NCI-H1092 treated with DMSO at 0.1 percent for 48 hours (cell line): Measurements from ENCODE around the gene SLC13A2.
"Not testable (repeated sequence)": the region's sequence is repeated elsewhere in the genome, so short reads cannot be mapped to it uniquely, and the experiment has no call there.

ENCODE experiments used
- DNase-seq: peaks from one replicate; lab custom pipeline; 2025; lab: John Stamatoyannopoulos, UW

Gene SLC13A2

DNA sequence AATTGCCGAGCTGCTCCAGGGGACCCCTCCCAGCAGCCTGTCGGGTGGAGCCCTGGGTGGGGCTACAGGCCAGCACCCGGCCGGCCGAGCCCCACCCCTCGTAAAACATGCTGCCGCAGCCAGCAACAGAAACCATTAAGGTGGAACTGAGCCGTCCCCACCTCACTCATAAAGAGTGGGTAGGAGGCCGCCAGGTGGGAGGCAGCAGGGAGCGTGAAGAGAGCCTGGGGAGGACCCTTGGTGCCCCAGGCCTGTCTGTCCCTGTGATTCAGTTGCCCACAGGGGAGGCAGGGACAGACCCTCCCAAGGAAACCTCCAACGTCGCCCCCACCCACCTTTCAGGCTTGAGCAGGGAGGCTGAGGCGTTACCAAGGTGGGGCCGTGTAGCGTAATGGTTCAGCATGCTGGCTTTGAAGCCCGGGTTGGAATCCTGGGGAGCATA lies 41.1 kb downstream of the SLC13A2 start:
- DNase-seq, result no peak

DNA sequence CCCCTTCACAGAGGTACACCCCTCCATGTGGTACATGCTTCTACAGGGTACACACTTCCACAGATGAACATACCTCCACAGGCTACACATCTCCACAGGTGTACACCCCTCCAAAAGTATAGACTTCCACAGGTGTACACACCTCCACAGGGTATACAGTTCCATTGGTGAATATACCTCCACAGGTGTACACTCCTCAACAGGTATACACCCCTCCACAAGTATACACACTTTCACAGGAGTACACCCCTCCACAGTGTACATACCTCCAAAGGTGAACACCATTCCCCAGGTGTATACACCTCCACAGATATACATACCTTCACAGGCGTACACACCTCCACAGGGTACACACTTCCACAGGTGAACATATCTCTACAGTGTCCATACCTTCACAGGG lies 42.1 kb downstream of the SLC13A2 start:
- DNase-seq, result no peak

DNA sequence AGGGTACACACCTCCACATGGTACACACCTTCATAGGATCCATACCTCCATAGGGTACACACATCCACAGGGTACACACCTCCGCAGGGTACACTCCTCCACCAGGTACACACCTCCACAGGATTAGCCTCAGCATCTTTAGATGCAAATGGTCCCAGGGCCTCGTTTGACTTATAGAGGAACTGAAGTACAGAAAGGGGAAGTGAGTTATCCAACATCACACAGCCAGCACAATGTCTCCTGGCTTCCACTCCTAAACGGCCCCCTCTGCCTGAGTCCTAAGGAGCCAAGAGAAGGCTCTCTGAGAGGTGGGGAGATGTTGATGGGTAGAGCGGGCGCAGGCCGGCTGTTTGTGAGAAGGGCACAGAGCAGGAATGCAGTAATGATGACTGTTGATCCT lies 44.7 kb downstream of the SLC13A2 start:
- DNase-seq, result no peak

DNA sequence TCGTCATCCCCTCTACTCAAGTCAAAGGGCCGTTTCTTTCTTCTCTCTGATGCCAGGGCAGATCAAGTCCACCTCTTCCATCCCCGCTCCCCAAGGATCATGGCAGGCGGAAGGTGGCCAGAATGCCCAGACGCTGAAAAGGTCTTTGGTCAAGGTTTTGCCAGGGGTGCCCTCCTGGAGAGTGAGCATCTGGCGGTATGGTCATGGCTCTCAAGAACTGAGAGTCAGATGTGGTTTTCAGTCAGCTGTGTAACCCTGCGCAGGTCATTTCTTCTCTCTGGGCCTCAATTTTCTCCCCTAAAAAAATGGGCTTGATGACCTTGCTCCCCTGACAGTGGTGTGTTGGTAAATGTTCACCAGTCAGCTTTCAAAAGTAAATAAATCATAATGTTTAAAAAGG lies 45.1 kb downstream of the SLC13A2 start:
- no peak for DNase-seq

DNA sequence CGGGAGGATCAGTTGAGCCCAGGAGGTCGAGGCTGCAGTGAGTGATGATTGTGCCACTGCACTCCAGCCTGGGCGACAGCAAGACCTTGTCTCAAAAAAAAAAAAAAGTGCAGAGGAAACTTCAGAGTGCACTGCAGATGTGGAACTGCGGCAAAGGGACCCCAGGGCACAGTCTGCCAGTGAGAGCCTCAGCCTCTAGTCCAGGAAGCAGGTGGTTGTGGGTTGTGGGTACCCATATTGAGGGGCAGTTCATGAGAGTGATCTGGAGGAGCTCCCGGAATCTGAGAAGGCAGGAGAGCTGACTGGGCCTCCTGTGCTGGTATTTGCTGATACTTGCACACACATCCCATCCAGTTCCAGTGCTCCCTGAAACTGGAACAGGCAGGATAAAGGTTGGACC lies 45.8 kb downstream of the SLC13A2 start:
- DNase-seq, result no peak

DNA sequence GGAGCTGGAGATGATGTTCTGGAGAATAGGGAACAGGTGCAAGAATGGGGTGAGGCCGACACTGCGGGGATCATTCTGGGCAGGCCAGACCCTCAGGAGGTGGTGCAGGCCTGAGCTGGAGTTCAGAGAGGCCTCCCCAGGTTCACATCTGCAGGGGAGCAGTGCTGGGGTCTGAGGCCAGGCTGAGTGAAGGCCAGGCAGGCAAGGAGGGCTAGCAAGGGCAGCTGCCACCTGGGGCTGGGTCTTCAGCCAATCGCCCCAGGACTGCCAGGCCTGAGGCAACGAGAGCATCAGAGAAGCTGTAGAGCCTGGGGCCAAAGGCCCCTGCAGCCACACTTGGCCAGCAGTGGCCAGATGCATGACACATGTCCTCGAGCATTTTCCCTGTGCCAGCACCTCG lies 47.2 kb downstream of the SLC13A2 start:
- DNase-seq, result no peak

DNA sequence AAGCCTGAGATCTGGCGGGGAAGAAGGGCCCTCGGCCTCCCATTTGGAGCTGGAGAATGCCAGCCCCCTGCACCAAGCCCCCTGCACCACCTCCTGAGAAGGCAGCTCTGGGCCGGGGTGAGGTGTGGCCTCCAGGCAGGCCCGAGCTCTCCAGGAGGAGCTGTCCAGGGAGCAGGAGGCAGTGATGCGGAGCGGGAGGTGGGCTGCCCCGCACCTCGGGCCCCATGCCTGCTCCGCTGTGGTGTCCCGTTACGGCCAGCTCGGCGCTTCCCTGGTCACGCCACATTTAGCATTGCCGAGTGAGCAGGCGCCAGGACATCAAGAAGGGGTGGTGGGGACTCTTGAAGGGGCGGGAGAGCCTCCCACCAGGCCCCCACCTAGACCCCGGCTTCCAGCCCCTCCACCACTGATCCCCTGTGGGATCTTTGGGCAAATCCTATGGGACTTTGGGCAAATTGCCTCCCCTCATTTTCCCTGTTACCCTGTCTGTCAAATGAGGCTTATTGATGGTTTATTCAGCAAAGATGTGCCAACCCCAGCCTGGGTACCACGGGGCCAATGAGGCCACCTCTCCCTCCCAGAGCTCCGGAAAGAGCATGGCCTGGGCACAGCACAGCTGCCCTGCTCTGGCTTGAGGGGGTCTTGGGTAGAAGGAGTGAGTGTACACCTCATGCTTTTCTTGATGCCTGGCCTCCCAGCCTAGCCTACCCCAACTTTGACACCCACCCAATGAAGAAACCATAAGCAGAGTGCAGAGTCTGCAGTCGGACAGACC lies 48.1 kb downstream of the SLC13A2 start:
- DNase-seq, result no peak

DNA sequence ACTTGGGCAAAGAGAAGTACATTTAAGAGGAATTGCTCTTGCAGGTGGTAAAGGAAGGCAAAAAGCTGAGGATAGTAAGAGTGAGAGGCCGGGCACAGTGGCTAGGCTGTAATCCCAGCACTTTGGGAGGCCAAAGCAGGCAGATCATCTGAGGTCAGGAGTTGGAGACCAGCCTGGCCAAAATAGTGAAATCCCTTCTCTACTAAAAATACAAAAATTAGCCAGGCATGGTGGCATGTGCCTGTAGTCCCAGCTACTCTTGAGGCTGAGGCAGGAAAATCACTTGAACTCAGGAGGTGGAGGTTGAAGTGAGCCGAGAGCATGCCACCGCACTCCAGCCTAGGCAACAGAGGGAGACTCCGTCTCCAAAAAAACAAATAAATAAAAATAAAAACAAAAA lies 48.8 kb downstream of the SLC13A2 start:
- not testable (repeated sequence) for DNase-seq

DNA sequence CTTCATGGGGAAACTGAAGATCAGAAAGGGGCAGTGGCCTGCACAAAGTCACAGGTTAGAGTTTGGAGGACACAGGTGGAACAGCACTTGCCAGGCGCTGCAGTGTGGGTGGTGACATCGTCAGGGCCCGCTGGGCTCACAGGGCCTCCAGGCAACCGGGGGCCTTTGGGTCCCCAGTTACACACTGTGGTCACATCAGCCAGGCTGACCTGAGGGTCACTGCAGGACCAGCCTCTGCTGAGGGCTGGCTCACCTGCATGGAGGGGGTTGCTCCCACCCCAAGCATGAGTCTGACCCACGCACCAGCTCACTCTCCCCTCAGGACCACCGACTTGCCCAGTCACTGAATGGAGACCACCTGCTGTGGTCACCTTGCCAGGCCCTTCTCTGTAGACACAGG lies 49.7 kb downstream of the SLC13A2 start:
- no peak for DNase-seq

DNA sequence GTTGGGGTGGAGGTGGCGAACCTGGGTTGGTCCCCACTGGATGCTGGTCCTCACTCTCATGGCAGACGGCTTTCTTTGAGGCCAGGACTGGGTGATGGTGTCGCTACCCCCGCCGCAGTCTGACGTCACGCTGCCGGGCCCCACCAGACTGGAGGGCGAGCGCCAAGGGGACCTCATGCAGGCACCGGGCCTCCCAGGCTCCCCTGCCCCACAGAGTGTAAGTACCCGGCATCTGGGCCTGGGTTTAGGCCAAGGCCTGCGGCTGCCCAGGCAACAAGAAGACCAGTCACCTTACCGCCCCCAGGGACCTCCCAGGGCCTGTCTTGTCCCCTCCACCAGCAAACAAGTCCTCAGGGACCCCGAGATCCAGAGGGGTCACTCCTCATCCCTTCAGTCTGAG lies 50.4 kb downstream of the SLC13A2 start:
- no peak for DNase-seq

DNA sequence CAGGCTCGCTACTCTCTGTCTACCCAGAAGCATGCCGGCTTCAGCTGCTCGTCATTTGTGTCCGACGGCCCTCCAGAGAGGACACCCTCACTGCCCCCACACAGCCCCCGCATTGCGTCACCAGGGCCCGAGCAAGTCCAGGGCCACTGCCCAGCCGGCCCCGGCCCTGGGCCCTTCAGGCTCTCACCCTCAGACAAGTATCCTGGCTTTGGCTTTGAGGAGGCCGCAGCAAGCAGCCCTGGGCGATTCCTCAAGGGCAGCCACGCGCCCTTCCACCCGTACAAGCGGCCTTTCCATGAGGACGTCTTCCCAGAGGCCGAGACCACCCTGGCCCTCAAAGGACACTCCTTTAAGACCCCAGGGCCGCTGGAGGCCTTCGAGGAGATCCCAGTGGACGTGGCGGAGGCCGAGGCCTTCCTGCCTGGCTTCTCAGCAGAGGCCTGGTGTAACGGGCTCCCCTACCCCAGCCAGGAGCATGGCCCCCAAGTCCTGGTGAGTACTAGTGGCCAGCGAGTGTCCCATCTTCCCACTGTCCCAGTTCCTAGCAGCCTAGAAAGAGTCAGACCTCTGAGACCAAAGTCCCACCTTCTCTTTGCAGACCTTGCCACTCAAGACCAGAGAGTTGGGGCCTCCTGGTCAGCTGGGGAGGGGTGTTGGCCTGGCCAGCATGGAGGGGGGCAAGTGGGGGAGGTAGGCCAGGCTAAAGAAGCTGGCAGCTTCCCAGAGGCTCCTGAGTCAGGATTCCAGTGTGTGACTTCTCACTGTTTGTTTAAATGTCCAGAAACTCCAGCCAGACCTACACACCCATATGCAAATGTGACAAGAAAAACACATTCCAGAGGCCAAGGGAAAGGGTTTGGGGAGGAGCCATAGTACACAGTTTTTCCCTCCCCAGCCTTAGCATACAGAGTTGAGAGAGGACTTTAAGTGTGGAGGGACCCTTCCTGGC lies 51.3 kb downstream of the SLC13A2 start:
- DNase-seq, result no peak

DNA sequence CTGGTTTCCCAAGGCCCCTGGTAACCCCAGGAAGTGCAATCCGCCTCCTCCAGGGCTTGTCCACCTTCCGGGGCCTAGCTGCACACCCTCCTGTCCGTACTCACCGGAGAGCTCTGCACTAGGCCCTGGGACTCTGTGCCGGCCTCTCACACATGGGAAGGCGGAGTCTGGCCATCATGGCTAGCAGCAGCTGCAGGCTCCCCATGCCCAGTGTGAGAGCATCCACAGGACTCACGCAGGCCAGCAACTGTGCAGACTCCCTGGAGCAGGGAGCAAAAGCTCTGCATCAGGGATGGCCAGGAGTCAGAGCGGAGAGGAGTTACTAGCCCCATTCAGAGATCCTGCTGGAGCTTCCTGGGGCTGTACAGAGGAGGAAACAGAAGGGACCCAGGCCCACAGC lies 52.9 kb downstream of the SLC13A2 start:
- no peak for DNase-seq

DNA sequence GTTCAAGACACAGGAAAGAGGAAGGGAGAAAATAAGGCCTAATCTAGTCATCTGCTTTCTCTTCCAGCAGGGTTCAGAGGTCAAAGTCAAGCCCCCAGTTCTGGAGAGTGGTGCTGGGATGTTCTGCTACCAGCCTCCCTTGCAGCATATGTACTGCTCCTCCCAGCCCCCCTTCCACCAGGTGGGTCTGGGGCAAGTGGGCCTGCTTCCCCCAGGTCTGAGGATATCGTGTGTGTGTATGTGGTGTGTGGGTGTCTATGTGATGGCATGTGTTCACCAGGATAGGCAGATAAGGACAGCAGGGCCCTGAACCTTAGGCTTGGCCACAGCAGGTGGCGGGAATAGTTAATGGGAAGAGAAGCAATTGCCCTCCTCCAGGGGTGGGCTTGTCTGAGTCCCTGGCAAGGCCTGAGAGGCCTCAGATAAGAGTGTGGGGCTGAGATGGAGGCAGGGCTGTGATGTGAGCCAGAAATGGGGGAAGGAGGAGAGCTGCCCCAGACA lies 53.8 kb downstream of the SLC13A2 start:
- DNase-seq, result no peak

DNA sequence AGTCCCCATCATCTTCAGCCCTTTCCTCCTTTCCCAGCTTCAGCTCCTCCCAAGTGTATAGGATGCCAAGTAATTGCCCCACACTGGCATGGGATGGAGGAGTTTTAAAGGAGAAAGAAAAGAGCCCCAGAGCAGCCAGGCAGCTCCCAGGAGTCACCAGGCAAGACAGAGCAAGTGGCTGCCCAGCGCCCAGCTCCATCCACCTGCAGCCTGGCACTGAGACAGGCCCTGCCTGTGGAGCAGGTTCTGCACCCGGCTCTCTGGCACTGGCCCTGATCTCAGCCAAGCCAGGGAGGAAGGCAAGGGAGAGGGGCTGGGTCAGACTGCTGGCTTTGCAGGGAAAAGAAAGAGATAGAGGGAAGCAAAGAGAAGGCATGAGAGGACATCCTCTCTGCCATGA lies 54.4 kb downstream of the SLC13A2 start:
- DNase-seq, result no peak

DNA sequence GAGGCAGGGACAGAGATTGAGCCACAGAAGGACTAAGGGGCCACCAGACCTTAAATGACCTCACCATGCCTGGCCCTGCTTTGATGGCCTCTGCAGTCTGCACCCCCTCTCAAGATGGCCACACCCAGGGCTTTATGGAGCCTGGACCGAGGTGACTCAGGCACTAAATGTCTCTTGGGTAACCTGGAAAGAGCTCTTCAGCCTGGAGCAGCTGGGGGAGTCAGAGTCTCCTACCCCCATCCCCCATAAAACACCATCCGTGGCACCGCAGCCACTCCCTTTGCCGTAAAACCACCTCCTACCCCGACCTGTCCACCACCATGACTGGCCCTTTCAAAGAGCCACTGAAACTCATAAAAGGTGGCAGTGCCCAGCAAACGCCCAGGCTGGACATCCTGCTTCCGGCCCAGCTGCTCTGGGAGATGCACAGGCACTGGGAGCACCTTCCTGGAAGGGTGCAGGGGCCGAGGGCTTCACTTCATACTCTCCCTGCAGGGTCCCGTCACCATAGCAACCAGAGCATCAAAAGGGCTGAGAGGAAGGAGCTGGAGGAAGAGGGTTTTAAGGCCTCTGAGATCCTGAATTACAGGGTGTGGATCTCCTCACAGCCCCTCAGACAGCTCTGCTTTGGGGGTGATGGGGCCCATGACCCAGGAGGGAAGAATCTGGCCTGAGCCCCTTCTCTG lies 55.0 kb downstream of the SLC13A2 start:
- DNase-seq, result no peak

DNA sequence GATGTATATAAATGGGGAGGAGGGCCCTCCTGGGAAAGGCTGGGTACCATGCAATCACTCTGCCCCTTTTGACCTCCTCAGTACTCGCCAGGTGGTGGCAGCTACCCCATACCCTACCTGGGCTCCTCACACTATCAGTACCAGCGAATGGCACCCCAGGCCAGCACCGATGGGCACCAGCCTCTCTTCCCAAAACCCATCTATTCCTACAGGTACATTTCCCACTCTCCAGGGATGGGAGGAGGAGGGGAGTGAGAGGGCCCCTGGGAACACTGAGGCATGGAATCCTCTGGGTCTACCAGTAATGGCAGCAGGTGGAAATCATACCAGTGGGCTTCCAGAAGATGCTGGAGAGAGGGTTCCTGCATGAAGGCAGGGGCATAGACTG lies 55.6 kb downstream of the SLC13A2 start:
- DNase-seq, result no peak

DNA sequence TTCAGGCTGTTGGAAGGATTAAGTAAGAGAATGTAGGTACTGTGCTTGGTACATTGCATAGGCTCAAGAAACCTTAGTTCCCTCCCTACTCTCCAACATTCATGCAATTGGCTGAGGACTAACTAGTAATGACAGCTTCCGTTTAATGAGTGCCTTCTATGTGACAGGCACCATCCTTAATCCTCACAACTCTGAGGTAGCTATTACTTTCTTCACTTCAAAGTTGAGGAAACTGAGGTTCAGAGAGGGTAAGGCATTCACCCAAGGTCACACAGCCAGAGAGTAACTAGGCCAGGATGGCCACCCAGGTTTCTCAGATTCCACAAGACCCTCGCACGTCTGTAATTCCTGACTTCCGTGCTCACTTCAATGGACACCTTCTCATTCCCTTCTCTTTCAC lies 56.8 kb downstream of the SLC13A2 start:
- no peak for DNase-seq

DNA sequence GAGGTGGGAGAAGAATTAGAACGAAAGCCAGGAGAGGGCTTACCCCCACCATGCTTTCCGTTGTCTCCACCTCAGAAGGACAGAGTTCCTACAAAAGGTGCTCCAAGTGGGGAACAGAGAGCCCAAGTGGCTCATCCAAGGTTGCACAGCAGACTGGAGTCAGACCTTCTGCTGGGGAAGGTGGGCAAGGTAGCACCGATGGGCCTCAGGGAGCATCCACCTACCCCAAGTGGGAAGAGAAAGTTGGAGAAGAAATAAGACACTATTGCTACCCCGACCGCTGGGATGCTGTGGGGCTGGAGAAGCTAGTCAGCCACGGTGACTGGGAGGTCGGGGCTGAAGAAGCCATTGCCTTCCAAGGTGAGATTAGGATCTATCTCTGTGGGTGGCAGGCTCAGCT lies 57.5 kb downstream of the SLC13A2 start:
- no peak for DNase-seq

DNA sequence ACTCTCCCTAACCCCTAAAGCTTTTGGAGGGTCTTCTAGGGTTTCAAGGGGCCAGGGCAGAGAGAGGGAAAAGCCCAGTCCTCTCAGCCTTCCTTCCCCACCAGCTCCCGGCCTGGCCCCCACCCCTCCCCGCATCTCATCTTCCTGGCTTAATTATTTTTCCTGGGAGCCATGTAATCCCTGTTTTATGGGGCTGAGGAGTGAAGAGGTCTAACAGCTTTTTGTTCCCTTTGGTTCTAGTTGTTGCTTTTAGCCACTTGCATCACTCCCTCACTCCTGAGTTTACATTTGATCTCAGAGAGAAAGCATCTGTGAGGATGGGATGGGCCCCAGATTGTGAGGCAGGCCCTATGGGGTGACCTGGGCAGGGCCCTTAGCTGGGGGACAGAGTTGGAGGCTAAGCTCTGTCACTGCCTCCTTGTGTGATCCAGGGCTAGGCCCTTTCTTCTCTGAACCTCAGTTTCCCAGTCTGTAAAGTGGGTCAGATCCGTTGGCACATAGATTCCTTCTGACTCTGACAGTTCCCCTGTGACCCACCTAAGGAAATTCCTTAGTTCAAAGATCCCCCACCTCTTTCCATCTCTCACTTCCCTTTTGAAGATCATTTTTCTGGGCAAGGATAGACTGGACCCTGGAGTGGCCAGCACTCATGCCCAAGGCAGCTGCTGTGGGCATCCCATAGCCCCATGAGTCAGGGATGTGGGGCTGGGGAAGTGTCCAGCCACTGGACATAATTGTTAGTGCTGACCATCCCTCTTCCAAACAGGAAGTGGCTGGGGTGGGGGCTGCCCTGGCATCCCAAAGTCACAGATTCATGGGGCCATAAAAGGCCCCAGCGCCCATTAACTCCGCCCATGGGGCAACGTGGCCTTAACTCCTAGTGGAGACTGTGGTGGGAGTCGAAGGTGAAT lies 58.9 kb downstream of the SLC13A2 start:
- no peak for DNase-seq

DNA sequence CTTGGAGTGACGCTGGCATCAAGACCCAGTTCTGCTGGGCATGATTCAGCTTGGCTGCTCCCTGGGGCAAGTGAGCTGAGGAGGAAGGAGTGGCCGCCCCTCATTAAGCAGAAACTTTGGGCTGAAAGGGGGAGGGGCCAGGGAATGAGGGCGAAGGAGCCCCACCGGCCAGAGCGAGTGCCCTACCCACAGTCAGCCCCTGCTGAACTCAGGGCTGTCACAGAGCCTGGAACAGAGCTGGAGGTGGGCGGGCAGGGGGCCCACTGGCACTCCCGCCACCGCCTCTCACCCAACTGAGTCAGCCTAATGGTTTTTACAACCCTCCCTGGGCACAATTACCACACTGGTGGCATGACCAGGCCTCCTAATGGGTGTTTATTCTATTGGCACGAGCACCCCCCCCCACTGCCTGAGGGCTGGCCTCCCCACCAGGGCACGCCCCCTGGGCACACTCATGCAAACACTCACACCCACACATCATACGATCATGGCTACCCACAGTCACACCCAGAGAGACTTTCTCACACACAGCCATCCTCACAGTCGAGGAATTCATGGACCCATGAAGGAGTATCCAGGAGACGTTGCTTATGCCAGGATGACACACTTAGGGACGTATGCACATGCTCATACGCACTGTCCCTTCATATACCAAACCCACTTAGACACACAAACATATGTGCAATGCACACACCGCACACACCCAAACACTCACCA lies 59.8 kb downstream of the SLC13A2 start:
- DNase-seq, result no peak
